Prostate gland (tissue), 2 donors: ENCODE data around the gene CDK5RAP3. TPM values are rescaled to one million over a fixed set of nuclear protein-coding genes. Genes with fewer than 3 reads are reported as not detected.

Experiments
- DNase-seq: peaks from one replicate; pipeline ENCODE4 v3.0.0-alpha.2; 2019; ENCODE audit warnings: low spot score
- H3K27ac ChIP-seq, 2 donors: fragments of 200-600 bp; sonication (generic); 2 replicates each; pipeline ENCODE4 v1.5.1; 2017 to 2019
- H3K27me3 ChIP-seq: fragments of 200-600 bp; sonication (generic); replicated peaks from 2 replicates; pipeline ENCODE4 v1.5.1; 2019; ENCODE audit not compliant: insufficient read depth
- H3K36me3 ChIP-seq, 2 donors: fragments of 200-600 bp; sonication (generic); 1 replicate in 1 of 2; 2 replicates in 1 of 2; pipeline versions ENCODE4 v1.5.1 to v1.8.1; 2017 to 2019
- H3K4me1 ChIP-seq: fragments of 200-600 bp; sonication (generic); replicated peaks from 2 replicates; pipeline ENCODE4 v1.5.1; 2019
- H3K4me3 ChIP-seq, 2 donors: fragments of 200-600 bp; sonication (generic); 2 replicates each; pipeline ENCODE4 v1.5.1; 2017 to 2019
- H3K9me3 ChIP-seq: fragments of 200-600 bp; sonication (generic); 2 replicates; pipeline ENCODE4 v1.5.1; 2017
- CTCF ChIP-seq, 4 experiments: fragments of 200-600 bp in 2 of 4; fragments of 450-650 bp in 2 of 4; sonication (generic) in 2 of 4; IDR thresholded peaks; 1 replicate in 3 of 4; 2 replicates in 1 of 4; pipeline ENCODE4 v1.5.1; 2016 to 2019; ENCODE audit warnings: antibody characterized with exemption in 4 of 4, mild to moderate bottlenecking in 2 of 4, moderate library complexity in 2 of 4
- POLR2A ChIP-seq: fragments of 450-650 bp; IDR thresholded peaks from one replicate; pipeline ENCODE4 v1.6.1; 2016; ENCODE audit warnings: antibody characterized with exemption, mild to moderate bottlenecking
- POLR2AphosphoS5 ChIP-seq: sonication (generic); formaldehyde crosslinking; IDR thresholded peaks from one replicate; pipeline ENCODE4 v1.6.1; 2017; ENCODE audit warnings: antibody characterized with exemption
- WGBS: methylation state at CpG from one replicate; pipeline ENCODE4 v1.1.5; 2018; 5-methylcytosine and 5-hydroxymethylcytosine counted together
- intact Hi-C: fragments of 100-400 bp; cut with DNase I; formaldehyde crosslinking; loops from one replicate; pipeline ENCODE4 v1.14.2; 2022
- total RNA-seq, 2 donors: library from RNA; depleted of rRNA; stranded (reverse); fragments of >200 nt; gene quantifications; one replicate each; pipeline ENCODE4 v1.1.0, GENCODE V29; 2016

Gene CDK5RAP3
- total RNA-seq, 2 donors from 2014 or later: 185 to 193 TPM

- H3K27me3 ChIP-seq: no peaks in the 10 kb centered on the region
- 63% methylated on average over 14 of the region's 14 CpGs for WGBS
- DNase-seq: no peak
- no peaks in the 10 kb centered on the region for H3K36me3 ChIP-seq
- H3K9me3 ChIP-seq: no peaks in the 10 kb centered on the region
- H3K4me1 ChIP-seq: peaks cover 11% of the 10 kb centered on the region
- H3K27ac ChIP-seq: no peak overlapping the region
- no peak overlapping the region for H3K4me3 ChIP-seq
- intact Hi-C loops: no loop called here
- TF ChIP-seq POLR2AphosphoS5 (no peak), POLR2A (no peak), CTCF (IDR thresholded peaks at IDR 0.05) (no peak)
Observed at GRCh38 chr17:47990962-47991731, 20.2 kb downstream of the CDK5RAP3 start.

GRCh38 chr17:47992216-47992615, 21.3 kb downstream of the CDK5RAP3 start:
- H3K4me1 ChIP-seq: peaks cover 7% of the 10 kb centered on the region
- no peak for DNase-seq
- no peak overlapping the region for H3K4me3 ChIP-seq
- no peaks in the 10 kb centered on the region for H3K36me3 ChIP-seq
- 64% methylated on average over 4 of the region's 4 CpGs for WGBS
- H3K9me3 ChIP-seq: no peaks in the 10 kb centered on the region
- H3K27me3 ChIP-seq: no peaks in the 10 kb centered on the region
- no peak for TF ChIP-seq POLR2A
- no peak for TF ChIP-seq POLR2AphosphoS5
- TF ChIP-seq CTCF (IDR thresholded peaks at IDR 0.05): no peak
- no peak overlapping the region for H3K27ac ChIP-seq
- intact Hi-C loops: no loop called here

- no peak for TF ChIP-seq POLR2A
- TF ChIP-seq POLR2AphosphoS5: peak; percentile 6
- no peaks in the 10 kb centered on the region for H3K27me3 ChIP-seq
- H3K9me3 ChIP-seq: no peaks in the 10 kb centered on the region
- peaks cover under 1% of the 10 kb centered on the region for H3K4me1 ChIP-seq
- H3K4me3 ChIP-seq: no peak overlapping the region
- intact Hi-C loops: no loop called here
- no peak overlapping the region for H3K27ac ChIP-seq
- no peak for DNase-seq
- no peaks in the 10 kb centered on the region for H3K36me3 ChIP-seq
- WGBS: 46% methylated on average over 9 of the region's 9 CpGs
Observed at GRCh38 chr17:47993031-47993564, 22.2 kb downstream of the CDK5RAP3 start.

- DNase-seq: no peak
- H3K27me3 ChIP-seq: no peaks in the 10 kb centered on the region
- 88% methylated on average over 5 of the region's 5 CpGs for WGBS
- H3K4me1 ChIP-seq: no peaks in the 10 kb centered on the region
- H3K27ac ChIP-seq: no peak overlapping the region
- no peaks in the 10 kb centered on the region for H3K36me3 ChIP-seq
- H3K4me3 ChIP-seq: no peak overlapping the region
- TF ChIP-seq POLR2AphosphoS5: no peak
- H3K9me3 ChIP-seq: no peaks in the 10 kb centered on the region
- intact Hi-C loops: no loop called here
Observed at GRCh38 chr17:47993964-47994363, 23.1 kb downstream of the CDK5RAP3 start.

GRCh38 chr17:47994724-47995123, 23.8 kb downstream of the CDK5RAP3 start:
- 95% methylated on average over 4 of the region's 4 CpGs for whole genome bisulfite sequencing
- intact Hi-C loops: no loop called here
- Histone ChIP-seq H3K4me1 (no peaks in the 10 kb centered on the region), H3K4me3 (no peak overlapping the region), H3K9me3 (no peaks in the 10 kb centered on the region), H3K36me3 (no peaks in the 10 kb centered on the region), H3K27ac (no peak overlapping the region), H3K27me3 (no peaks in the 10 kb centered on the region)
- DNase-seq: no peak
- TF ChIP-seq CTCF (IDR thresholded peaks at IDR 0.05) (no peak), POLR2A (no peak), POLR2AphosphoS5 (no peak)
